HUES6 (cell line): ENCODE data around the gene SMYD1.

ENCODE experiments used
- H3K27ac ChIP-seq: 2 replicates; pipeline ENCODE4 v1.7.0; 2013; ENCODE audit warnings: low read depth, mild to moderate bottlenecking, low read length, inconsistent platforms
- H3K27me3 ChIP-seq: 2 replicates; pipeline ENCODE4 v1.6.1; 2013; ENCODE audit warnings: low read length; ENCODE audit not compliant: control insufficient read depth, insufficient read depth
- H3K36me3 ChIP-seq: 2 replicates; pipeline ENCODE4 v1.6.1; 2013; ENCODE audit warnings: low read length; ENCODE audit not compliant: control insufficient read depth, insufficient read depth
- H3K4me1 ChIP-seq: 2 replicates; pipeline ENCODE4 v1.6.1; 2013; ENCODE audit warnings: low read length; ENCODE audit not compliant: control insufficient read depth, insufficient read depth
- H3K4me3 ChIP-seq: 2 replicates; pipeline ENCODE4 v1.5.1; 2013; ENCODE audit warnings: low read depth, low read length
- H3K9ac ChIP-seq: one replicate; pipeline ENCODE4 v1.6.1; 2013; ENCODE audit warnings: mild to moderate bottlenecking, low read length
- H3K9me3 ChIP-seq: 2 replicates; pipeline ENCODE4 v1.6.1; 2013; ENCODE audit warnings: low read depth, low read length; ENCODE audit not compliant: control insufficient read depth, insufficient read depth

Gene SMYD1

DNA sequence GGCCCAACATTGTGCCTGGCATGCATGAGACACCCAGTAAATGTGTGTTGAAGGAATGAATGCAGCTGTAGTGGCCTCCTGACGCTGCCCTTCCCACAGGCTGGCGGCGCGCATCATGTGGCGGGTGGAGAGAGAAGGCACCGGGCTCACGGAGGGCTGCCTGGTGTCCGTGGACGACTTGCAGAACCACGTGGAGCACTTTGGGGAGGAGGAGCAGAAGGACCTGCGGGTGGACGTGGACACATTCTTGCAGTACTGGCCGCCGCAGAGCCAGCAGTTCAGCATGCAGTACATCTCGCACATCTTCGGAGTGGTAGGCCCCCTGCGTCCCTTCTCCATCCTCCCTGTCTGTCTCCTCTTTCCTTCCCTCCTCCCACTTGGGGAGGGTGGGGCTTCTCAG lies 20.1 kb downstream of the SMYD1 start:
- H3K27ac ChIP-seq: no peak overlapping the region
- H3K27me3 ChIP-seq: no peaks in the 10 kb centered on the region
- H3K36me3 ChIP-seq: no peaks in the 10 kb centered on the region
- peaks cover 7% of the 10 kb centered on the region for H3K4me1 ChIP-seq
- no peak overlapping the region for H3K4me3 ChIP-seq
- no peaks in the 10 kb centered on the region for H3K9me3 ChIP-seq
- no peak overlapping the region for H3K9ac ChIP-seq

DNA sequence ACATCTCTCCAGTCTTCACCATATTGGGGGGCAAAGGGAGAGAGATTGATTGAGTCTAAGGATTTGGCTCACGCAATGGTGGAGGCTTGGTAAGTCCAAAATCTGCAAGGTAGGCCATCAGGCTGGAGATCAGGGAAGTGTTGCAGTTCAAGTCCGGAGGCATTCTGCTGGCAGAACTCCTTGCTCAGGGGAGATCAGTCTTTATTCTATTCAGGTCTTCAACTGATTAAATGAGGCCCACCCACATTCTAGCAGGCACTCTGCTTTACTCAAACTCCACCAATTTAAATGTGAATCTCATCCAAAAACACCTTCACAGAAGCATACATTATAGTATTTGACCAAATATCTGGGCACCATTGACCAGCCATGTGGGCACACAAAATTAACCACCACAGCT lies 21.4 kb downstream of the SMYD1 start:
- Histone ChIP-seq H3K9ac (no peak overlapping the region), H3K27ac (no peak overlapping the region), H3K27me3 (no peaks in the 10 kb centered on the region), H3K4me1 (no peaks in the 10 kb centered on the region), H3K36me3 (no peaks in the 10 kb centered on the region), H3K9me3 (no peaks in the 10 kb centered on the region), H3K4me3 (no peak overlapping the region)

DNA sequence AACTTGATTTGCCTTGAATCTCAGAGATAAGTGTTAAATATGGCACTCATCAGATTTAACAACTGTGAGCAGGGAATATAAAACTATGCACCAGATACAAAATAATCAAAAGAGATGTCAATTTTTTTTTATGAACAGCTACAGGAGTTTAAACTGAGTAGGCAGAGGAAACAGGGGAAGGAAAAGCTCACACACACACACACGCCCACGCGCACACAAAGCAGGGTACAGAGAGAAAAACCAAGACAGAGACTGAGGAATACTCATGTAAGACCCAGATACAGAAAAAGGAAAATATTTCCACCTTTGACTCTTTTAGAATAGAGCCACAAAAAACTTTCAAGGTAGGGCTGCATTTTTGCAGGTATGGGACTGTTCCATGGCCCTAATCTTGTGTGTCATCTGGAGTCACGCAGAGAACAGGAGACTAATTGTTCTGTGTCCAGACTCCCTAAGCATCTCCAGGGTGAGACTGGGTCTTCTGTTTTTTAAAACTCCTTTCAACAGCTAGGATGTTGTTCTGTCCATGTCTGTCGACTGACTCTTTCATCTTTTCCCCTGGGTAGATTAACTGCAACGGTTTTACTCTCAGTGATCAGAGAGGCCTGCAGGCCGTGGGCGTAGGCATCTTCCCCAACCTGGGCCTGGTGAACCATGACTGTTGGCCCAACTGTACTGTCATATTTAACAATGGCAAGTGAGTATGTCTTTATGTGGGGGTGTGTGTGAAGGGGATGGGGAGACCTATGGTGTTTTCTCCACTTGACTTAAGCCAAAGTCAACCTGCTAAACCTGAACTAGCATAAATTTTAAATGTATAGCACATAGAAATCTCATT lies 23.0 kb downstream of the SMYD1 start:
- H3K9me3 ChIP-seq: no peaks in the 10 kb centered on the region
- H3K4me3 ChIP-seq: no peak overlapping the region
- H3K27ac ChIP-seq: no peak overlapping the region
- H3K9ac ChIP-seq: no peak overlapping the region
- 0 out of 2 replicates have a peak, but pooled peaks cover 3% of the 10 kb centered on the region for H3K4me1 ChIP-seq
- no peaks in the 10 kb centered on the region for H3K36me3 ChIP-seq
- no peaks in the 10 kb centered on the region for H3K27me3 ChIP-seq

DNA sequence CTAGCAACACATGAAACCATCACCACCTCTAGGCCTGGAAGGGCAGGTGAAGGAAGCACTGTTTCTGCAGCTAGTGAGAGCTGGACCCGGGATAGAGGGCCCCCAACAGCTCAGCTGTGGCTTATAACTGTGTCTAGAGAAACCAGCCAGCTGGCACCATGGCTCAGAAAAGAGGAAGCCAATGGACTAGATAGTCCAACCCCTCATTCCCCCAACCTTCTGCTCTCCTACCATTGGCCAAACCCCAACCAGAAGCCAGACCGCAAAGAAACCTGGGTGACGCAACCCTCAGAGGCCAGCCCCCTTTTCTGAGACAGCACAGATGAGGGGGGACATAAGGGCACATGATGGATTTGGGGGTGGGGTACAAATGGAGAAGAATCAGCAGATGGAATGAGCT lies 24.3 kb downstream of the SMYD1 start:
- H3K4me3 ChIP-seq: no peak overlapping the region
- H3K27me3 ChIP-seq: no peaks in the 10 kb centered on the region
- no peak overlapping the region for H3K27ac ChIP-seq
- no peak overlapping the region for H3K9ac ChIP-seq
- H3K9me3 ChIP-seq: no peaks in the 10 kb centered on the region
- H3K36me3 ChIP-seq: no peaks in the 10 kb centered on the region
- H3K4me1 ChIP-seq: 0 out of 2 replicates have a peak, but pooled peaks cover 3% of the 10 kb centered on the region

DNA sequence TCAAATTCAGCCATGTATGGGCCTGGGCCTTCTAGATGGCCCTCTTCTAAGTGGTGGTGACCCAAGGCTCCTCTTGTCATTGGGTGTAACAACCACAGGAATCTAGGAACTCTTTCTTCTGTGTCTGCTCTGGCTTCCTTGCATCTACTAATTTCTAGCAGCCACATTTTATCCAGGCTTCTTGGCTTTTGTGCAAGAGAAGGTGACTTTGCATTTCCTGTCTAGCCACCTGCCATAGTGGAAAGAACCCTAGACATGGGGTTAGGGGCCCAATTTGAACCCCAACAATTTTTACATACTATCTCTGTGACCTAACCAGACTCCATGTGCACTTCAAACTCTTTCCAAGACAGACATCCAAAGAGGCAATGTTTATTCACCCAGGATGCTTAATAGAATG lies 25.1 kb downstream of the SMYD1 start:
- Histone ChIP-seq H3K27ac (no peak overlapping the region), H3K9me3 (no peaks in the 10 kb centered on the region), H3K4me1 (0 out of 2 replicates have a peak, but pooled peaks cover 3% of the 10 kb centered on the region), H3K4me3 (no peak overlapping the region), H3K9ac (no peak overlapping the region), H3K36me3 (no peaks in the 10 kb centered on the region), H3K27me3 (no peaks in the 10 kb centered on the region)

DNA sequence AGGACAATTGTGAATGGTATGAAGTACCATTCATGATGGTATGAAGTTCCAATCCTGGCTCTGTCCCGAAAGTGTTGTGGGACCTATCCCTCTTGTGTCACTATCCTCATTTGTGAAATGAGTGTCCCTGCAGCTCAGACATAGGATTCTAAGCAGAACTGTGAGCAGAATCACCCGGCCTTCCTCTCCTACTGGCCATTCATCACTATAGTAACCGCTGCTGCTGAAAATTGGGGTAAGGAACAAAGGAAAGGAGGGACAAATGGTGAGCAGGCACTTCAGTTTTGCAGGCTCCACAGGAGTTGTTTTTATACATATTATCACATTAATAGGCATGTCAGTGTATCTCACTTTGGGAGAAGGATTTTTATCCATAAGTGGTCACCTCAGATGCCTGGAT lies 27.4 kb downstream of the SMYD1 start:
- no peaks in the 10 kb centered on the region for H3K27me3 ChIP-seq

DNA sequence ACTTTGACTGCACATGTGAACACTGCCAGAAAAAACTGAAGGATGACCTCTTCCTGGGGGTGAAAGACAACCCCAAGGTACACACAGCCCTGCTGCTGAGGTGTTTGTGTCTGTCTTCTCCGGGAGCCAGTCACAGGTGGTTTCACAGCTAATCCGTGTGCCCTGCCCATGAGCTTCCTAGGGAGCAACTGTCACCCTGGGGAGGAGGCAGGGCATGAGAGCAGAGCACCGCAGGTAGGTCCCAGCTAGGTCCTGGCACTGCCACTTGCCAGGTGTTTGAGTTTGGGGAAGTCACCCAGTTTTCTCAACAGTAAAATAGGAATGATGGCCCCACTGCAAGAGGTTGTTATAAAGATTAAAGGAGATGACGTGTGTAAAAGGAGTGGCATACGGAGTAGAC lies 29.1 kb downstream of the SMYD1 start:
- Histone ChIP-seq H3K27ac (no peak overlapping the region), H3K9ac (no peak overlapping the region), H3K27me3 (no peaks in the 10 kb centered on the region), H3K9me3 (no peaks in the 10 kb centered on the region), H3K4me3 (no peak overlapping the region), H3K36me3 (no peaks in the 10 kb centered on the region), H3K4me1 (peaks cover 10% of the 10 kb centered on the region)

More for the DNA sequence above, 27.4 kb downstream of the SMYD1 start:
- Histone ChIP-seq H3K9me3 (no peaks in the 10 kb centered on the region), H3K4me3 (no peak overlapping the region), H3K36me3 (no peaks in the 10 kb centered on the region), H3K4me1 (peaks cover 4% of the 10 kb centered on the region), H3K27ac (no peak overlapping the region), H3K9ac (no peak overlapping the region)

DNA sequence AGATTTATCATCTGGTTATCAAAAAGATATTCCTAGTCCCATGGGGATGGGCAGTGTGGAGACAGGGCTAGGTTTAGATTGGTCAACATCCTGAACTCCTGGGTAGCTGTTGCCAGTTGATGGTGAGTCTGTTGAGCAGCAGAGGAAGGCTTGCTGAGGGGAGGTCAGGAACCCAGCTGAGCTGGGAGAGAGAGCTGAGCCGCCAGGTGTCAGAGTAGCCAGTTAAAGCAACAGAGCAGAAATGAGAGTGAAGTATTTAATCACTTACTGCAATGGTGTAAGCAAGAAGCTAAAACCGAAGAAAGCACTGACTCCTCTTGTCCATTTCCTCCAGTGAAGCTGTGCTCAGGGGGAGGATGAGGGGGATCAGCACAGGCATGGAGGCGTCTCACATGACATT lies 29.6 kb downstream of the SMYD1 start:
- H3K4me1 ChIP-seq: peaks cover 10% of the 10 kb centered on the region
- H3K4me3 ChIP-seq: no peak overlapping the region
- H3K9me3 ChIP-seq: no peaks in the 10 kb centered on the region
- H3K9ac ChIP-seq: no peak overlapping the region
- H3K36me3 ChIP-seq: no peaks in the 10 kb centered on the region
- no peaks in the 10 kb centered on the region for H3K27me3 ChIP-seq
- no peak overlapping the region for H3K27ac ChIP-seq

DNA sequence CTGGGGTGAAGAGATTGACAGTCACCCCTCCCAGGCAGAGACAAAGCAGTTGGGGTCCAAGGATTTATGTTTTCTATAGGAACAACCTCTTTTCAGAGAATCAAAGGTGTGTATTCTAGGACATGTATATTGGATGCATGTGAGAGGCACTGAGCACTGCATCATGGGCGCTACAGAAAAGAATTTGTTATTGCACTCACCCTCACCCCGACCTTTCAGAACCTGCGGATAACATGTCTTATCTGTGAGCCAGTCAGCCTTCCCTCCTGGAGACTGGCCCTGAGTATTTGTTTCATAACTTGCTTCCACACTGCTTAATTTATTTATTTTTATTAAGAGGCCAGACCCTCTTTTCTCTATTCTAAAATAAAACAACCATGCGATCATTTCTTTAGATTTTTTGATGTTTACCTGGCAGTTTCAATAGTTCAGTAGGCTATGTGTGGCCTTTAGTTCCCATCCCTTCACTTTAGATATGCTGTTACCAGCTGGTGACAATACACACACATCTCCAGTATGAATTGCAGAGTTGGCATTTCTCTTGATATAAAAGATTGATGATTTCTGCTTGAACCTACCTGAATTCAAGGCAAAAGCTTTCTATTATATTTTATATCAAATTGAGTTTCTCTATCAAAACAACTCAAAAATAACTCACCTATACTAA lies 30.4 kb downstream of the SMYD1 start:
- Histone ChIP-seq H3K36me3 (no peaks in the 10 kb centered on the region), H3K4me3 (no peak overlapping the region), H3K27ac (no peak overlapping the region), H3K27me3 (no peaks in the 10 kb centered on the region), H3K9me3 (no peaks in the 10 kb centered on the region), H3K9ac (no peak overlapping the region), H3K4me1 (peaks cover 10% of the 10 kb centered on the region)

DNA sequence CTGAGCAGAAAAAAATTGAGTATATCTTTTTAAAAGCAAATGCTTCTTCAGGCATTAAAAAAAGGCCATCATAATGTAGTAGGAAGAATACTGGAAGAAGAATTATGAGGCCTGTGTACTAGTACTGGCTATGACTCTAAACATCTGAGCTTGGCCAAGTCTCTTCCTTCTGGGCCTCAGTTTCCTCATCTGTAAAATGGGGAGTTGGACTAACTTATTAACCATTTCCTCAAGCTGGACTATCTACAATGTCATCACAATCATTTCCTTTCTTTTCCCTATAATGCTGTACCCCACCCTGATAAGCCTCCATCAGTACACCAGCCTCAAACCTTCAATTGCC lies 30.9 kb downstream of the SMYD1 start:
- Histone ChIP-seq H3K27ac (no peak overlapping the region), H3K9me3 (no peaks in the 10 kb centered on the region), H3K36me3 (no peaks in the 10 kb centered on the region), H3K9ac (no peak overlapping the region), H3K4me3 (no peak overlapping the region), H3K27me3 (no peaks in the 10 kb centered on the region), H3K4me1 (peaks cover 10% of the 10 kb centered on the region)

DNA sequence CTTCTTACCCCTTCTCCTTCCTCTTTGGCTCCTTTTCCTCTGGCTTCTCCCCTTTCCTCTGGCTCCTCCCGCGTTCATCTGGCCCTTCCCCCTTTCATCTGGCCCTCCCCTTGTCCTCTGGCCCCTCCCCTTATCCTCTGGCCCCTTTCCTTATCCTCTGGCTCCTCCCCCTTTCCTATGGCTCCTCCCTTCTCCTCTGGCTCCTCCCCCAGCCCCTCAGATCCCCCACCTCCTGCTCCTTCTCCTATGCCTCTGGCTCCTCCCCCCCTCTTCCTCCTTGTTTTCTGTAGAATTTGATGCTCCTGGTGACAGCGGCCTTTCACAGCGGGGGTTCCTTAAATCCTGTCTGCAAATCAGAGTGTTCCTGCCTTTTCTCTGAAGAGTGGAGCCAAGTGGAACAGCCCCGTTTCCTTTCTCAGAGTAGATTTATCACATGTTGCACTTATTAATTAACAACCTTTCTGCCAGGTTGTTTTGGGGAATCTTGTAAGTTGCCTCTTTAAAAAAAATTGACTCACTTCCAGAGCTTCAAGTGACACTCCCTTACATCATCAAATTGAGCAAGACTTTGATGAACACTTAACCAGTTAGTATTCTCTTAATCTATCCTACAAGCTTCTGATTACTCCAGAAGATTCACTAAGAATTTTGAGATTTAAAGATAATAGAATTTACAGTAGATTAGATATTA lies 32.3 kb downstream of the SMYD1 start:
- Histone ChIP-seq H3K36me3 (no peaks in the 10 kb centered on the region), H3K9ac (no peak overlapping the region), H3K4me3 (no peak overlapping the region), H3K27me3 (no peaks in the 10 kb centered on the region), H3K4me1 (peaks cover 6% of the 10 kb centered on the region), H3K9me3 (no peaks in the 10 kb centered on the region), H3K27ac (no peak overlapping the region)
